Endodermal cell (in vitro differentiated cells): ENCODE measurements around the gene SAMD9. TPM values are rescaled to one million over a fixed set of nuclear protein-coding genes. Genes with fewer than 3 reads are reported as not detected.

ENCODE experiments used
- DNase-seq: peaks from one replicate; pipeline ENCODE4 v3.0.0-alpha.2; 2017
- H3K27ac ChIP-seq: 2 replicates; pipeline ENCODE4 v1.5.1; 2013; ENCODE audit warnings: mild to moderate bottlenecking, low read depth, low read length, moderate library complexity
- H3K27me3 ChIP-seq: 2 replicates; pipeline ENCODE4 v1.6.1; 2013; ENCODE audit warnings: mild to moderate bottlenecking, low read length, moderate library complexity; ENCODE audit not compliant: insufficient read depth, control insufficient read depth, poor library complexity, severe bottlenecking
- H3K36me3 ChIP-seq: 2 replicates; pipeline ENCODE4 v1.7.0; 2013; ENCODE audit warnings: mild to moderate bottlenecking, low read length, moderate library complexity; ENCODE audit not compliant: control insufficient read depth, insufficient read depth
- H3K4me1 ChIP-seq: one replicate; pipeline ENCODE4 v1.7.0; 2013; ENCODE audit warnings: low read length; ENCODE audit not compliant: control insufficient read depth, insufficient read depth
- H3K4me3 ChIP-seq: 2 replicates; pipeline ENCODE4 v1.5.1; 2013; ENCODE audit warnings: mild to moderate bottlenecking, low read length, moderate library complexity
- H3K9ac ChIP-seq: 2 replicates; pipeline ENCODE4 v1.6.1; 2013; ENCODE audit warnings: mild to moderate bottlenecking, low read length, moderate library complexity; ENCODE audit not compliant: poor library complexity, severe bottlenecking; ENCODE audit errors: extremely low read depth
- H3K9me3 ChIP-seq: 2 replicates; pipeline ENCODE4 v1.6.1; 2013; ENCODE audit warnings: mild to moderate bottlenecking, low read length, moderate library complexity; ENCODE audit not compliant: control insufficient read depth
- H3K27ac Mint-ChIP-seq: 2 replicates; pipeline ENCODE4 v1.8.0; 2020; ENCODE audit warnings: mixed read lengths
- H3K27me3 Mint-ChIP-seq: 2 replicates; pipeline ENCODE4 v1.8.0; 2021; ENCODE audit warnings: mild to moderate bottlenecking, mixed read lengths; ENCODE audit not compliant: insufficient read depth
- H3K36me3 Mint-ChIP-seq: 2 replicates; pipeline ENCODE4 v1.8.0; 2020; ENCODE audit warnings: low read depth, mixed read lengths
- H3K4me1 Mint-ChIP-seq: 2 replicates; pipeline ENCODE4 v1.8.0; 2020; ENCODE audit warnings: mixed read lengths
- H3K4me3 Mint-ChIP-seq: 2 replicates; pipeline ENCODE4 v1.8.0; 2020; ENCODE audit warnings: mild to moderate bottlenecking, moderate library complexity, mixed read lengths
- H3K9me3 Mint-ChIP-seq: 2 replicates; pipeline ENCODE4 v1.8.0; 2020; ENCODE audit warnings: mild to moderate bottlenecking, mixed read lengths
- WGBS, 2 experiments: methylation state at CpG; one replicate each; pipeline versions ENCODE4 v1.1.5 to v1.1.7; 2013; ENCODE audit warnings: missing lambda C conversion rate in 2 of 2, mixed read lengths in 1 of 2; ENCODE audit not compliant: insufficient coverage in 1 of 2, insufficient read length in 1 of 2; 5-methylcytosine and 5-hydroxymethylcytosine counted together
- total RNA-seq, 2 donors: library from RNA; stranded (reverse); fragmentation: NEBNext Ultra II Directional in 1 of 2; extraction: Animal tissue kit (Norgen Biotek cat#: 25700) in 1 of 2; gene quantifications; 2 replicates in 1 of 2; 3 replicates in 1 of 2; pipeline ENCODE4 v1.2.1, GENCODE V29; 2021
- TF ChIP-seq, protein P1 (sequence below): fragments of 200-600 bp; sonication (generic); conservative IDR thresholded peaks from 2 replicates; pipeline ENCODE4 v1.5.0; 2021; ENCODE audit warnings: antibody characterized with exemption, mild to moderate bottlenecking

SAMD9 gene
- total RNA-seq, 2 donors from 2014 or later, result not detected

DNA sequence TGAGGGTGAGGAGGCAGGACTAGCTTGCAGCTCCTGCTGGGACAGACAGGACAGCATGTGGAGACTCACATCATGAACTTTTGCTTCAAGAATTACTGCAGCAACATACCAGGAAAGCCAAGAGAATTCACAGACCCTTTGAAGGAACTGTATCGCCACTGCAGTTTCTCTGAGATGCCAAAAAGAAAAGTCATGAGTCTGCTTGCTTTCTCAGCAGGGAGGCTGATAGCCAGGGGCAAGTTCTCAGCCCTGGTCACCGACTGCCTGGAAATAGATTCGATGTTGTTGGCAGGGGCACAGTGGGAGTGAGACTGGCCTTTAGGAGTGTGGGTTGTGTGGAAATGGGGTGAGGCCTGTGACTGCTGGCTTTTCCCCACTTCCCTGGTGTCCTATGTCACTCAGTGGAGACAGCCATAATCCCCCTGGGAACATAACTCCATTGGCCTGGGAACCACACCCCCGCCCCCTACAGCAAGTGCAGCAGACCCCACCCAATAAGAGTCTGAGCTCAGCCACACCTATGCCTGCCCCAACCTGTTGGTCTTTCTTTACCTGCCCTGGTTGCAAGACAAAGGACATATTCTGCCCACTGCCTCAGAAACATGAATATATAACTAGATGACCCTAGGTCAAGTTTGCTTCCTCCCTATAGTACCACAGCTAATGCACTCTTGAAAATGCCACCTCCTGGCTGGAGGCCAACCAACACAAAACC lies 1.6 kb upstream of the SAMD9 start:
- no peak overlapping the region for H3K9ac ChIP-seq
- no peaks in the 10 kb centered on the region for H3K36me3 Mint-ChIP-seq
- no peak overlapping the region for H3K4me3 Mint-ChIP-seq
- H3K27ac ChIP-seq, result no peak overlapping the region
- no peaks in the 10 kb centered on the region for H3K4me1 ChIP-seq
- peaks cover 12% of the 10 kb centered on the region for H3K27me3 Mint-ChIP-seq
- 69 to 80% methylated on average over 2 to 4 of the region's 4 CpGs for WGBS, 2 experiments
- H3K27me3 ChIP-seq, result no peaks in the 10 kb centered on the region
- H3K4me3 ChIP-seq, result no peak overlapping the region
- no peaks in the 10 kb centered on the region for H3K36me3 ChIP-seq
- TF ChIP-seq, protein P1, sequence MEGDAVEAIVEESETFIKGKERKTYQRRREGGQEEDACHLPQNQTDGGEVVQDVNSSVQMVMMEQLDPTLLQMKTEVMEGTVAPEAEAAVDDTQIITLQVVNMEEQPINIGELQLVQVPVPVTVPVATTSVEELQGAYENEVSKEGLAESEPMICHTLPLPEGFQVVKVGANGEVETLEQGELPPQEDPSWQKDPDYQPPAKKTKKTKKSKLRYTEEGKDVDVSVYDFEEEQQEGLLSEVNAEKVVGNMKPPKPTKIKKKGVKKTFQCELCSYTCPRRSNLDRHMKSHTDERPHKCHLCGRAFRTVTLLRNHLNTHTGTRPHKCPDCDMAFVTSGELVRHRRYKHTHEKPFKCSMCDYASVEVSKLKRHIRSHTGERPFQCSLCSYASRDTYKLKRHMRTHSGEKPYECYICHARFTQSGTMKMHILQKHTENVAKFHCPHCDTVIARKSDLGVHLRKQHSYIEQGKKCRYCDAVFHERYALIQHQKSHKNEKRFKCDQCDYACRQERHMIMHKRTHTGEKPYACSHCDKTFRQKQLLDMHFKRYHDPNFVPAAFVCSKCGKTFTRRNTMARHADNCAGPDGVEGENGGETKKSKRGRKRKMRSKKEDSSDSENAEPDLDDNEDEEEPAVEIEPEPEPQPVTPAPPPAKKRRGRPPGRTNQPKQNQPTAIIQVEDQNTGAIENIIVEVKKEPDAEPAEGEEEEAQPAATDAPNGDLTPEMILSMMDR, result no peak
- DNase-seq, result peak; percentile 76
- H3K9me3 Mint-ChIP-seq, result no peaks in the 10 kb centered on the region
- peaks cover 5% of the 10 kb centered on the region for H3K4me1 Mint-ChIP-seq
- H3K9me3 ChIP-seq, result no peaks in the 10 kb centered on the region
- H3K27ac Mint-ChIP-seq, result no peak overlapping the region

DNA sequence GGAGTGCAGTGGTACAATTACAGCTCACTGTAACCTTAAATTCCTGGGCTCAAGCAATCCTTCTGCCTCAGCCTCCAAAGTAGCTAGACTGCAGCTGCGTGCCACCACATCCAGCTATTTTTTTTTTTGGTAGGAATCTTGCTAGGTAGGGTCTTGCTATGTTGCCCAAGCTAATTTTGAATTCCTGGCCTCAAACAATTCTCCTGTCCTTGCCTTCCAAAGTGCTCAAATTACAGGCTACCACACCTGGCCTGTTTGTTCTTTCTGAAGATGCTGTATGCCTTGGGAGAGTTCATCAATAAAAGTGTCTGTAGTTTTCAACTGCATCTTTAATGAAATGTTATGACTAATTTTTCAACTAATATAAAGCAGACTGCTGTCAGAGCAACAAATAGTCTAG lies 452 bp downstream of the SAMD9 start:
- no peak for DNase-seq
- Histone ChIP-seq H3K4me3 (no peak overlapping the region), H3K9me3 (no peaks in the 10 kb centered on the region), H3K27me3 (no peaks in the 10 kb centered on the region), H3K9ac (no peak overlapping the region), H3K27ac (no peak overlapping the region), H3K4me1 (no peaks in the 10 kb centered on the region), H3K36me3 (no peaks in the 10 kb centered on the region)
- Mint-ChIP-seq H3K9me3 (no peaks in the 10 kb centered on the region), H3K27me3 (peaks cover 18% of the 10 kb centered on the region), H3K27ac (no peak overlapping the region), H3K36me3 (no peaks in the 10 kb centered on the region), H3K4me1 (peaks cover 5% of the 10 kb centered on the region), H3K4me3 (no peak overlapping the region)
- TF ChIP-seq, protein P1, result no peak
- WGBS, 2 experiments, result 86% methylated on average over 1 of the region's 1 CpG; no CpG with 5 or more reads in 1 of the 2 experiments

DNA sequence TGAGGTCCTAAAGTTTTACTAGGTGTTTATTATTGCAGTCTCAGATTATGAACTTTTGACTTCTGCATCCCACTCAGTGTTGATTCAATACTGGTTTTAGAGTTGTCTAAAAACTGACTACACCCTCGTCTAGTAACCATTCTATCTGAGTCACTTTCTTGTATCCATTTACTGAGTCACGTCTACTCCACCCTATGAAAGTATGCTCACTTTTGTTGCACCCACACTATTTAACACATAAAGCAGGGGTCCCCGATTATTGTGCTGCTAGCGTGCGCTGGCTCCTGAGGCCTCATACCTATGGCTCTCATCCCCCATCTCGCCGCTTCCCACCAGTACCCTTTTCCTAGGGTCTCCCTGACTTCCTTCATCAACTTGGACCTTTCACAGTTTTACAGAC lies 2.0 kb downstream of the SAMD9 start:
- Histone ChIP-seq H3K36me3 (no peaks in the 10 kb centered on the region), H3K4me3 (no peak overlapping the region), H3K9me3 (no peaks in the 10 kb centered on the region), H3K4me1 (no peaks in the 10 kb centered on the region), H3K27ac (no peak overlapping the region), H3K9ac (no peak overlapping the region), H3K27me3 (no peaks in the 10 kb centered on the region)
- Mint-ChIP-seq H3K27me3 (peaks cover 27% of the 10 kb centered on the region), H3K4me3 (no peak overlapping the region), H3K9me3 (no peaks in the 10 kb centered on the region), H3K27ac (no peak overlapping the region), H3K36me3 (no peaks in the 10 kb centered on the region), H3K4me1 (peaks cover 5% of the 10 kb centered on the region)
- no peak for DNase-seq
- 87 to 97% methylated on average over 5 to 7 of the region's 7 CpGs for WGBS, 2 experiments
- TF ChIP-seq, protein P1, result no peak
